WTC11 (cell line): ENCODE results near the gene IL17RA.

Experiments used
- EMX1 ChIP-seq: fragments of 250-450 bp; sonication (Bioruptor Pico); IDR thresholded peaks from 2 replicates; pipeline ENCODE4 v1.8.0; 2021; ENCODE audit warnings: mild to moderate bottlenecking
- TF ChIP-seq, protein P1 (sequence below): fragments of 200-600 bp; IDR thresholded peaks from 2 replicates; pipeline ENCODE4 v1.8.0; 2022; ENCODE audit warnings: antibody characterized with exemption

DNA sequence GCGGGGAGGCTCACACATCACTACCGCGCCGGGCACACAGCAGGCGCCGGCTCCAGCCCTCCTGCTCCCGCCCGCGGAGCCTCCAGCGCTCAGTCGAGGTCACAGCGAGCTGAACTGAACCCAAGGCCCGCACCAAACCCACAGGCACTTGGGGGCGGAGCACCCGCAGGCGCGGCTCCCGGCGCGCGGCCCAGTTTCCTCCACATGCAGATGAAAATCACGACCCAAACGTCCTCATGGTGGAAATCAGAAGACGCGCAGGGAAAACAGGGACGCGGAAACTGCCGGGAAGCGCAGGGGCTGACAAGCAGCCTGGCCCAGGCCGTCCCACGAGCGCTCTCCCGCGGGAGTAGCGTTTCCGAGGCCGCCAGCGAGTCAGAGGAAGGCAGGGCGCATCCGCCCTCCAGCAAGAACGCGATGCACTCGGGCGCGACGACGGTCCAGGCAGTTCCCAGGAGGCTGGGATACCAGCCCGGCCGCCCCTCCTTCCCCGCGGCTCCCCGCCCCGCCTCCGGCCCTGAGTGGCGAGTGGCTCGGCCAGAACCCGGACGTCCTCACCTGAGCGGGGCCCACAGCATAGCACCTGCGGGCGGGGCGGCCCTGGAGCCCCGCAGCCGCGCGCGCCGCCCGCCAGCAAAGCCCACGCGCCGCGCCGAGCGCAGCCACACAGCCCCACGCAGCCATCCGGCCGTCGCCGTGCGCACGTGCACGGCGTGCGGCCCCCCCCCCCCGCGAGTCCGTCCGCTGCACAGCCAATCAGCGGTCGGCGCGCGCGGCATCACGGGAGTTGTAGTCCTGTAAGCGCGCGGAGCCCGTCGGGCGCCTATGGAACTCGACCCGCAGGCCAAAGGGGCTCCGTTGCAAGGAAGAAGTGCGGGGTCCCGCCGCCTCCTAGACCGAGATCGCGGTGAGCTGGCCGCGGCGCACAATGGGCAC, 74.0 kb downstream of the IL17RA start, which contains the start of gene HDHD5:
- no peak for TF ChIP-seq EMX1
- TF ChIP-seq, protein P1, sequence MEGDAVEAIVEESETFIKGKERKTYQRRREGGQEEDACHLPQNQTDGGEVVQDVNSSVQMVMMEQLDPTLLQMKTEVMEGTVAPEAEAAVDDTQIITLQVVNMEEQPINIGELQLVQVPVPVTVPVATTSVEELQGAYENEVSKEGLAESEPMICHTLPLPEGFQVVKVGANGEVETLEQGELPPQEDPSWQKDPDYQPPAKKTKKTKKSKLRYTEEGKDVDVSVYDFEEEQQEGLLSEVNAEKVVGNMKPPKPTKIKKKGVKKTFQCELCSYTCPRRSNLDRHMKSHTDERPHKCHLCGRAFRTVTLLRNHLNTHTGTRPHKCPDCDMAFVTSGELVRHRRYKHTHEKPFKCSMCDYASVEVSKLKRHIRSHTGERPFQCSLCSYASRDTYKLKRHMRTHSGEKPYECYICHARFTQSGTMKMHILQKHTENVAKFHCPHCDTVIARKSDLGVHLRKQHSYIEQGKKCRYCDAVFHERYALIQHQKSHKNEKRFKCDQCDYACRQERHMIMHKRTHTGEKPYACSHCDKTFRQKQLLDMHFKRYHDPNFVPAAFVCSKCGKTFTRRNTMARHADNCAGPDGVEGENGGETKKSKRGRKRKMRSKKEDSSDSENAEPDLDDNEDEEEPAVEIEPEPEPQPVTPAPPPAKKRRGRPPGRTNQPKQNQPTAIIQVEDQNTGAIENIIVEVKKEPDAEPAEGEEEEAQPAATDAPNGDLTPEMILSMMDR, result no peak
